Tibial nerve (tissue), 4 donors: ENCODE results near the gene TMEM151B. TPM values are rescaled to one million over a fixed set of nuclear protein-coding genes. Genes with fewer than 3 reads are reported as not detected.

Source experiments
- DNase-seq, 2 donors: peaks; one replicate each; pipeline ENCODE4 v3.0.0-alpha.2; 2019; ENCODE audit warnings: low spot score in 2 of 2
- H3K27ac ChIP-seq, 4 donors: fragments of 200-600 bp; sonication (generic) in 3 of 4; one replicate each; pipeline ENCODE4 v1.5.1; 2017 to 2019; ENCODE audit warnings: mild to moderate bottlenecking in 1 of 4
- H3K27me3 ChIP-seq, 2 donors: fragments of 200-600 bp; sonication (generic) in 1 of 2; one replicate each; pipeline versions ENCODE4 v1.5.1 to v1.6.0; 2017 to 2019
- H3K36me3 ChIP-seq, 3 donors: fragments of 200-600 bp; sonication (generic); one replicate each; pipeline ENCODE4 v1.5.1; 2018 to 2019
- H3K4me1 ChIP-seq, 4 donors: fragments of 200-600 bp; sonication (generic) in 3 of 4; one replicate each; pipeline ENCODE4 v1.5.1; 2017 to 2019
- H3K4me3 ChIP-seq, 4 donors: fragments of 200-600 bp; sonication (generic) in 3 of 4; one replicate each; pipeline ENCODE4 v1.5.1; 2017 to 2019; ENCODE audit warnings: mild to moderate bottlenecking in 1 of 4, moderate library complexity in 1 of 4
- H3K9me3 ChIP-seq, 4 donors: fragments of 200-600 bp; sonication (generic) in 3 of 4; one replicate each; pipeline ENCODE4 v1.5.1; 2017 to 2019
- CTCF ChIP-seq, 5 experiments: fragments of 200-600 bp in 3 of 5; fragments of 450-650 bp in 2 of 5; sonication (generic) in 3 of 5; IDR thresholded peaks; one replicate each; pipeline ENCODE4 v1.5.1; 2016 to 2019; ENCODE audit warnings: antibody characterized with exemption in 5 of 5, mild to moderate bottlenecking in 3 of 5, moderate library complexity in 2 of 5
- EP300 ChIP-seq, 2 donors: sonication (generic); formaldehyde crosslinking; IDR thresholded peaks; one replicate each; pipeline ENCODE4 v1.6.1; 2017; ENCODE audit warnings: antibody characterized with exemption in 2 of 2, mild to moderate bottlenecking in 1 of 2
- POLR2A ChIP-seq, 2 donors: fragments of 450-650 bp; IDR thresholded peaks; one replicate each; pipeline ENCODE4 v1.6.1; 2017; ENCODE audit warnings: antibody characterized with exemption in 2 of 2, mild to moderate bottlenecking in 2 of 2, moderate library complexity in 2 of 2
- WGBS, 2 donors: methylation state at CpG; one replicate each; pipeline ENCODE4 v1.1.5; 2018; 5-methylcytosine and 5-hydroxymethylcytosine counted together
- total RNA-seq, 4 donors: library from RNA; depleted of rRNA; stranded (reverse); fragments of >200 nt; gene quantifications; one replicate each; pipeline ENCODE4 v1.1.0, GENCODE V29; 2016

The TMEM151B gene
- total RNA-seq, 4 donors from 2014 or later = 0.42 TPM; not detected in 3

GRCh38 chr6:44356487-44356886 is 86.2 kb downstream of the TMEM151B start:
- DNase-seq = no peak
- H3K4me1 ChIP-seq = no peaks in the 10 kb centered on the region
- H3K9me3 ChIP-seq = peaks cover 0 to 6% (median 0%) of the 10 kb centered on the region in 4 donors
- H3K4me3 ChIP-seq = no peak overlapping the region
- no peaks in the 10 kb centered on the region for H3K36me3 ChIP-seq
- H3K27ac ChIP-seq = no peak overlapping the region
- no peaks in the 10 kb centered on the region for H3K27me3 ChIP-seq
- WGBS, 2 donors = 68 to 74% methylated on average over 1 of the region's 1 CpG
- TF ChIP-seq EP300 (IDR thresholded peaks at IDR 0.05) (no peak), POLR2A (IDR thresholded peaks at IDR 0.05) (no peak), CTCF (IDR thresholded peaks at IDR 0.05) (no peak)

Other genes with a start within 250 kb of the TMEM151B start
- 10 to 100 TPM in 3 of 4 donors, 1 to 10 TPM in 1; 8.8 to 36.6 (median 18.9) TPM for gene MRPL14, start 143.0 kb upstream of the TMEM151B start, total RNA-seq
- gene TMEM63B, start 142.9 kb upstream of the TMEM151B start, total RNA-seq = 10 to 100 TPM; 18.6 to 34.5 (median 27.6) TPM
- gene CAPN11, start 111.6 kb upstream of the TMEM151B start, total RNA-seq = 1 to 10 TPM in 3 of 4 donors, under 1 TPM in 1; 0.21 to 6.5 (median 4.2) TPM
- not detected for gene MYMX, start 53.5 kb upstream of the TMEM151B start, total RNA-seq
- 10 to 100 TPM; 51.4 to 83.1 (median 63.8) TPM for gene SLC29A1, start 46.9 kb upstream of the TMEM151B start, total RNA-seq
- 100 to 1,000 TPM; 485 to 580 (median 543) TPM for gene HSP90AB1, start 23.3 kb upstream of the TMEM151B start, total RNA-seq
- 10 to 100 TPM; 28.0 to 34.1 (median 33.1) TPM for gene SLC35B2, start 12.9 kb upstream of the TMEM151B start, total RNA-seq
- 10 to 100 TPM; 12.7 to 20.7 (median 16.0) TPM for gene NFKBIE, start 4.9 kb upstream of the TMEM151B start, total RNA-seq
- 10 to 100 TPM; 14.2 to 23.1 (median 17.7) TPM for gene AARS2, start 42.9 kb downstream of the TMEM151B start, total RNA-seq
- not detected for gene SPATS1, start 72.2 kb downstream of the TMEM151B start, total RNA-seq
- gene CDC5L, start 117.3 kb downstream of the TMEM151B start, total RNA-seq = 10 to 100 TPM; 16.7 to 20.1 (median 17.3) TPM